A673 (cell line): ENCODE data around the gene APH1A.

Experiments
- CTCF ChIP-seq: fragments of 300-800, 200-600 bp; sonication (generic); conservative IDR thresholded peaks from 2 replicates; pipeline ENCODE4 v1.5.1; 2017; ENCODE audit warnings: low read depth, mild to moderate bottlenecking, antibody characterized with exemption, low read length, moderate library complexity, mixed read lengths
- EZH2 ChIP-seq: fragments of 200-600 bp; sonication (generic); IDR thresholded peaks from 2 replicates; pipeline ENCODE4 v1.6.1; 2017; ENCODE audit warnings: borderline replicate concordance, low read depth, mild to moderate bottlenecking, mixed read lengths, antibody characterized with exemption, low read length; ENCODE audit not compliant: poor library complexity, severe bottlenecking

DNA sequence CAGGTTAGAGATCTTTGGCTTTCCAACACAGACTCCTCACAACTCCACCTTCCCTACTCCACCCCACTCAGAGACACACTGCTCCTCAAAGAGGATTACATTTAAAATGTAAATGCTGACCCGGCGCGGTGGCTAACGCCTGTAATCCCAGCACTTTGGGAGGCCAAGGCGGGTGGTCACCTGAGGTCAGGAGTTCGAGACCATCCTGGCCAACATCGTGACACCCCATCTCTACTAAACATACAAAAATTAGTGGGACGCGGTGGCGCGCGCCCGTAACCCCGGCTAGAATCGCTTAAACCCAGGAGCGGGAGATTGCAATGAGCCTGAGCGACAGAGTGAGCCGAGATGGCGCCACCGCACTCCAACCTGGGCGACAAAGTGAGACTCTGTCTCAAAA lies 31.1 kb downstream of the APH1A start:
- TF ChIP-seq CTCF, result no peak
- TF ChIP-seq EZH2, result no peak
